Measurements from ENCODE around the gene NFKB1. TPM values are rescaled to one million over a fixed set of nuclear protein-coding genes. Genes with fewer than 3 reads are reported as not detected.

NFKB1 gene
- total RNA-seq, 3 donors from 2014 or later (not counting 1 experiment from before 2014, with no cell fraction given), result 144 to 235 (median 163) TPM

- Mint-ChIP-seq H3K4me1 (peaks cover 43 to 74% of the 10 kb centered on the region in 2 donors), H3K36me3 (peaks cover 12% of the 10 kb centered on the region), H3K27ac (peak overlapping the region in 1 of 2 donors; percentile 85), H3K27me3 (ENCODE audit: low read depth in 2 of 2) (no peaks in the 10 kb centered on the region), H3K4me3 (no peak overlapping the region), H3K9me3 (no peaks in the 10 kb centered on the region)
- H3K9me3 ChIP-seq (ENCODE audit: control insufficient read depth, insufficient read depth, low read length), result no peaks in the 10 kb centered on the region
- H3K4me1 ChIP-seq (ENCODE audit: control insufficient read depth, insufficient read depth, low read length), result no peaks in the 10 kb centered on the region
- no peak for DNase-seq
- no peak overlapping the region for H3K4me3 ChIP-seq (ENCODE audit: low read length)
- ATAC-seq, result no peak
- WGBS (ENCODE audit: insufficient coverage), result 100% methylated on average over 1 of the region's 1 CpG
- no peak for TF ChIP-seq CTCF (IDR thresholded peaks at IDR 0.05)
- no peaks in the 10 kb centered on the region for H3K27me3 ChIP-seq (ENCODE audit: control insufficient read depth, insufficient read depth, low read length)
- H3K36me3 ChIP-seq (ENCODE audit: control insufficient read depth, insufficient read depth, low read length), result peaks cover 15% of the 10 kb centered on the region
- no peak overlapping the region for H3K27ac ChIP-seq (ENCODE audit: low read length)
- intact Hi-C loops (cut with micrococcal nuclease), result no loop called here
Measured at GRCh38 chr4:102531462-102531861, 30.3 kb downstream of the NFKB1 start.

GRCh38 chr4:102533348-102533747 lies 32.2 kb downstream of the NFKB1 start:
- H3K9me3 Mint-ChIP-seq, result no peaks in the 10 kb centered on the region
- H3K27me3 Mint-ChIP-seq (ENCODE audit: low read depth in 2 of 2), result no peaks in the 10 kb centered on the region

GRCh38 chr4:102533904-102534303 lies 32.7 kb downstream of the NFKB1 start:
- H3K36me3 ChIP-seq (ENCODE audit: control insufficient read depth, insufficient read depth, low read length), result peaks cover 26% of the 10 kb centered on the region
- Mint-ChIP-seq H3K27ac (peak overlapping the region; percentile 74), H3K36me3 (peaks cover 12% of the 10 kb centered on the region), H3K4me1 (peaks cover 35 to 58% of the 10 kb centered on the region in 2 donors), H3K27me3 (ENCODE audit: low read depth in 2 of 2) (no peaks in the 10 kb centered on the region), H3K4me3 (peak overlapping the region; percentile 6), H3K9me3 (no peaks in the 10 kb centered on the region)
- intact Hi-C loops (cut with micrococcal nuclease), result no loop called here
- WGBS (ENCODE audit: insufficient coverage), result 97% methylated on average over 2 of the region's 2 CpGs
- ATAC-seq, result peak; percentile 4 to 31 (median 16)
- no peaks in the 10 kb centered on the region for H3K27me3 ChIP-seq (ENCODE audit: control insufficient read depth, insufficient read depth, low read length)
- no peaks in the 10 kb centered on the region for H3K9me3 ChIP-seq (ENCODE audit: control insufficient read depth, insufficient read depth, low read length)
- DNase-seq, result no peak
- H3K4me1 ChIP-seq (ENCODE audit: control insufficient read depth, insufficient read depth, low read length), result no peaks in the 10 kb centered on the region
- no peak overlapping the region for H3K27ac ChIP-seq (ENCODE audit: low read length)
- no peak for TF ChIP-seq CTCF (IDR thresholded peaks at IDR 0.05)
- no peak overlapping the region for H3K4me3 ChIP-seq (ENCODE audit: low read length)

More at GRCh38 chr4:102533348-102533747, 32.2 kb downstream of the NFKB1 start:
- Histone ChIP-seq H3K4me1 (ENCODE audit: control insufficient read depth, insufficient read depth, low read length) (no peaks in the 10 kb centered on the region), H3K4me3 (ENCODE audit: low read length) (no peak overlapping the region), H3K36me3 (ENCODE audit: control insufficient read depth, insufficient read depth, low read length) (peaks cover 22% of the 10 kb centered on the region), H3K9me3 (ENCODE audit: control insufficient read depth, insufficient read depth, low read length) (no peaks in the 10 kb centered on the region), H3K27ac (ENCODE audit: low read length) (no peak overlapping the region), H3K27me3 (ENCODE audit: control insufficient read depth, insufficient read depth, low read length) (no peaks in the 10 kb centered on the region)
- peak overlapping the region; percentile 7 to 74 for H3K27ac Mint-ChIP-seq
- no peak for ATAC-seq
- no peak for DNase-seq
- H3K36me3 Mint-ChIP-seq, result peaks cover 12% of the 10 kb centered on the region
- WGBS (ENCODE audit: insufficient coverage), result 80% methylated on average over 1 of the region's 4 CpGs
- H3K4me3 Mint-ChIP-seq, result peak overlapping the region; percentile 4
- H3K4me1 Mint-ChIP-seq, result peaks cover 38 to 61% of the 10 kb centered on the region in 2 donors
- TF ChIP-seq CTCF (IDR thresholded peaks at IDR 0.05), result no peak
- intact Hi-C loops (cut with micrococcal nuclease), result no loop called here

GRCh38 chr4:102534845-102535244 lies 33.7 kb downstream of the NFKB1 start:
- H3K9me3 ChIP-seq (ENCODE audit: control insufficient read depth, insufficient read depth, low read length), result no peaks in the 10 kb centered on the region
- no peaks in the 10 kb centered on the region for H3K4me1 ChIP-seq (ENCODE audit: control insufficient read depth, insufficient read depth, low read length)
- Mint-ChIP-seq H3K9me3 (no peaks in the 10 kb centered on the region), H3K27ac (peak overlapping the region; percentile 74), H3K36me3 (peaks cover 11% of the 10 kb centered on the region), H3K4me3 (peak overlapping the region; percentile 25), H3K4me1 (peaks cover 38 to 62% of the 10 kb centered on the region in 2 donors), H3K27me3 (ENCODE audit: low read depth in 2 of 2) (no peaks in the 10 kb centered on the region)
- no CpG with 5 or more reads among the region's 2 CpGs for WGBS (ENCODE audit: insufficient coverage)
- H3K36me3 ChIP-seq (ENCODE audit: control insufficient read depth, insufficient read depth, low read length), result peaks cover 29% of the 10 kb centered on the region
- H3K27ac ChIP-seq (ENCODE audit: low read length), result no peak overlapping the region
- ATAC-seq (peak; percentile 15 to 35 (median 34)), DNase-seq (no peak)
- H3K4me3 ChIP-seq (ENCODE audit: low read length), result no peak overlapping the region
- no peaks in the 10 kb centered on the region for H3K27me3 ChIP-seq (ENCODE audit: control insufficient read depth, insufficient read depth, low read length)
- intact Hi-C loops (cut with micrococcal nuclease), result no loop called here
- no peak for TF ChIP-seq CTCF (IDR thresholded peaks at IDR 0.05)

Measured in natural killer cell (primary cell).